Ovary (tissue), 9 donors: ENCODE measurements around the gene KAT14. TPM values are rescaled to one million over a fixed set of nuclear protein-coding genes. Genes with fewer than 3 reads are reported as not detected.

Source experiments
- DNase-seq, 5 donors: peaks; one replicate each; pipeline ENCODE4 v3.0.0-alpha.2; 2019 to 2020
- H3K27ac ChIP-seq, 2 donors: fragments of 200-600 bp; one replicate each; pipeline versions ENCODE4 v1.5.1 to v1.8.0; 2019 to 2022
- H3K27me3 ChIP-seq: fragments of 200-600 bp; one replicate; pipeline ENCODE4 v1.8.0; 2022
- H3K36me3 ChIP-seq: fragments of 200-600 bp; sonication (generic); one replicate; pipeline ENCODE4 v1.5.1; 2019
- H3K4me1 ChIP-seq: one replicate; pipeline ENCODE4 v1.8.1; 2013; ENCODE audit warnings: mild to moderate bottlenecking, moderate library complexity; ENCODE audit not compliant: insufficient read depth
- H3K4me3 ChIP-seq: fragments of 200-600 bp; sonication (generic); one replicate; pipeline ENCODE4 v1.5.1; 2017
- H3K9me3 ChIP-seq, 2 donors: fragments of 200-600 bp in 1 of 2; sonication (generic) in 1 of 2; one replicate each; pipeline versions ENCODE4 v1.5.1 to v1.8.1; 2013 to 2019; ENCODE audit warnings: mild to moderate bottlenecking in 1 of 2, moderate library complexity in 1 of 2
- CTCF ChIP-seq, 3 donors: fragments of 450-650 bp in 2 of 3; fragments of 200-600 bp in 1 of 3; IDR thresholded peaks; one replicate each; pipeline versions ENCODE4 v1.5.1 to v1.8.0; 2016 to 2022; ENCODE audit warnings: antibody characterized with exemption in 3 of 3, mild to moderate bottlenecking in 1 of 3
- EP300 ChIP-seq: sonication (generic); formaldehyde crosslinking; IDR thresholded peaks from one replicate; pipeline ENCODE4 v1.6.1; 2017; ENCODE audit warnings: antibody characterized with exemption
- POLR2A ChIP-seq: fragments of 450-650 bp; IDR thresholded peaks from one replicate; pipeline ENCODE4 v1.6.1; 2017; ENCODE audit warnings: antibody characterized with exemption, mild to moderate bottlenecking, moderate library complexity
- WGBS, 3 donors: extraction: QIAGEN DNeasy Blood & Tissue Kit in 1 of 3; methylation state at CpG; one replicate each; pipeline versions ENCODE4 v1.1.5 to v1.1.7; 2013 to 2017; 5-methylcytosine and 5-hydroxymethylcytosine counted together
- intact Hi-C, 4 donors: fragments of 100-400 bp; cut with DNase I; formaldehyde crosslinking; loops; one replicate each; pipeline versions ENCODE4 v1.11.0 to v1.15.1; 2022 to 2023
- polyA plus RNA-seq, 2 donors: library from polyadenylated mRNA; stranded (reverse); fragments of 200-250 nt in 1 of 2; fragments of 350-450 nt in 1 of 2; fragmentation: Illumina TruSeq in 1 of 2; extraction: RNeasy Lipid Tissue Mini Kit (QIAGEN cat#74804) in 1 of 2; gene quantifications; one replicate each; pipeline ENCODE4 v1.2.3, GENCODE V29; 2013 to 2014
- total RNA-seq, 7 donors: library from RNA; depleted of rRNA in 2 of 7; stranded (reverse); fragments of >200 nt in 2 of 7; fragmentation: NEBNext Ultra II Directional in 3 of 7; extraction: Animal tissue kit (Norgen Biotek cat#: 25700) in 3 of 7; gene quantifications; one replicate each; pipeline versions ENCODE4 v1.1.0 to v1.2.4, GENCODE V29; 2016 to 2023
- donor health status: DM: no; HTN: no; CAD: no; lungs with moderate emphysema.
- donor health status: DM: no; HTN: no; CAD: no.
- donor health status: Bipolar disorder and iron deficiency.
- donor health status: DM: yes; HTN: yes; CAD: no.
- donor health status: DM: no; HTN: no; CAD: no.
- donor health status: DM: yes; HTN: yes; CAD: no.

Gene KAT14
- total and polyA plus RNA-seq, 9 donors: 10.0 to 19.5 (median 14.8) TPM

GRCh38 chr20:18166241-18166881, 28.7 kb downstream of the KAT14 start:
- no peaks in the 10 kb centered on the region for H3K27me3 ChIP-seq
- H3K4me3 ChIP-seq: no peak overlapping the region
- TF ChIP-seq POLR2A (no peak), CTCF (IDR thresholded peaks at IDR 0.05) (no peak), EP300 (no peak)
- H3K27ac ChIP-seq: no peak overlapping the region
- H3K36me3 ChIP-seq: no peaks in the 10 kb centered on the region
- DNase-seq: no peak
- intact Hi-C loops: no loop called here
- peaks cover 1% of the 10 kb centered on the region for H3K4me1 ChIP-seq
- 65 to 70% (median 70%) methylated on average over 5 of the region's 5 CpGs for WGBS, 3 donors
- no peaks in the 10 kb centered on the region for H3K9me3 ChIP-seq

DNA sequence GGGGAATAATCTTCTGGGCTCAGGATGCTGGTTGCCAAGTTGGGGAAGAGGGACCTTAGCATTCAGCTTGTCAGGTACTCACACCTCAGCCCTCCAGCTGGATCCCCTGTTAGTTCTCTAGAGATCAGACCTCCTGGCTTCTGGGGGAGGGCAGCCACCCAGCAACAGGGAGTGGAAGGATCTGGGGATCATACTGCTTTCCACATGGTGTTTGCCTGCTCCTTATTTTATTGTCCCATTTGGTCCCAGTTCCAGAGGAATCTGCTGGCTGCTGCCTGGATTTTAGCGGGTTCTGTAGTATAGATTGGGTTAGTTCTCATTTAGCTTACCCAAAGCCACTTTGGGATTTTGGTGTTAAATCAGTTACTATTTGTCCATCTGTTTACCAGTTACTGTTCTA, 29.3 kb downstream of the KAT14 start:
- Histone ChIP-seq H3K36me3 (no peaks in the 10 kb centered on the region), H3K27ac (no peak overlapping the region), H3K4me3 (no peak overlapping the region), H3K4me1 (peaks cover 1% of the 10 kb centered on the region), H3K9me3 (no peaks in the 10 kb centered on the region), H3K27me3 (no peaks in the 10 kb centered on the region)
- no peak for DNase-seq
- TF ChIP-seq CTCF (IDR thresholded peaks at IDR 0.05) (no peak), EP300 (no peak), POLR2A (no peak)
- intact Hi-C loops: no loop called here
- WGBS, 3 donors: 63 to 80% (median 68%) methylated on average over 1 of the region's 1 CpG

- intact Hi-C loops: no loop called here
- 97 to 100% (median 100%) methylated on average over 2 of the region's 2 CpGs for WGBS, 3 donors
- H3K4me1 ChIP-seq: no peaks in the 10 kb centered on the region
- no peaks in the 10 kb centered on the region for H3K27me3 ChIP-seq
- H3K4me3 ChIP-seq: no peak overlapping the region
- H3K9me3 ChIP-seq: no peaks in the 10 kb centered on the region
- TF ChIP-seq CTCF (IDR thresholded peaks at IDR 0.05) (no peak), EP300 (no peak), POLR2A (no peak)
- H3K36me3 ChIP-seq: no peaks in the 10 kb centered on the region
- no peak overlapping the region for H3K27ac ChIP-seq
- no peak for DNase-seq
These were observed 34.7 kb downstream of the KAT14 start for GRCh38 chr20:18172379-18172778.

DNA sequence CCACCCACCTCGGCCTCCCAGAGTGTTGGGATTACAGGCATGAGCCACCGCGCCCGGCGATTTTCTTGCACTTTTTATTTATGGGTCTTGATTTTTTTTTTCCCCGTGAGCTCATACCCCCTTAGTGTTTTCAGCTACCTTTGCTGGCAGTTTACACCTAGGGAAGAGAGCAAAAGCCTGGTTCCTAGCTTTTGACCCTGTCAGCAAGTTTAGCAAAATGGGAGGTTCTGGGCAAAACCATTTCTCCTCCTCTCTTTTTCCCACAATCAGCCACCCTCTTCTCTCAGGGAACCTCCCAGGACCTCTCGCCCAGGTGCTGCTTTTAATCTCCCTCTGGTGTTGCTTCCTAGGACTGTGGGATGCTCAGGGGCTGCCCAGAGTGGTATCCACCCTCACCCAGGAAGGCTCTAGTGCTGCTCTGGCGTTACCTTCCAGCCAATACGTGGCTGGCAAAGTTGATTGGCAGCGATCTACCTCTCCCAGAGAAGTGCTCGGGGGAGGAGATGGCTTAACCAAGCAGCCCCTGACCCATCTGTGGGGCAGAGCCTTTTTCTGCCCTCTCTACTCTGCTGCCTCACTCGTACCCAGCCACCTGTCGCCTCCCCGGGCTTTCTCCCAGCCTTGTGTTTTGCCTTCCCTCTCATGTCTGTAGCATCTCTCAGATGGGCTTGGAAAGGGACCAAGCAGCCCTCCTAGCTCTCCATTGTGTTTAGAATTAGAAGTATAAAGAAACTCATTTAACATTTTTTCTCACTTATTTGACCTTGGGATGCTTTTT, 37.4 kb downstream of the KAT14 start:
- WGBS, 3 donors: 93 to 98% (median 96%) methylated on average over 14 of the region's 14 CpGs
- no peak for TF ChIP-seq POLR2A
- no peak for TF ChIP-seq EP300
- no peak for TF ChIP-seq CTCF (IDR thresholded peaks at IDR 0.05)

More for the DNA sequence above, 37.4 kb downstream of the KAT14 start:
- Histone ChIP-seq H3K36me3 (no peaks in the 10 kb centered on the region), H3K27me3 (no peaks in the 10 kb centered on the region), H3K27ac (no peak overlapping the region), H3K4me3 (no peak overlapping the region), H3K4me1 (no peaks in the 10 kb centered on the region), H3K9me3 (no peaks in the 10 kb centered on the region)
- intact Hi-C loops: no loop called here
- no peak for DNase-seq
